Stimulated activated CD4-positive, alpha-beta T cell treated with anti-CD3 and anti-CD28 coated beads, Interleukin-4, amount 100 ng/mL, for 24 hours (primary cell): ENCODE data around the gene DHX30.
A peak's percentile ranks its signal among the peaks of the same experiment; 100 is the strongest.
"Not testable (repeated sequence)": the region's sequence is repeated elsewhere in the genome, so short reads cannot be mapped to it uniquely, and the experiment has no call there.

Source experiments
- DNase-seq: peaks from one replicate; pipeline ENCODE4 v3.0.0-alpha.2; 2020

The DHX30 gene

GRCh38 chr3:47802734-47803479 is at the start of gene DHX30:
TSS of gene DHX30 (plus strand) at chr3:47803138. CDS start at chr3:47810684, 7,546 bp downstream.
- peak; percentile 86 for DNase-seq

GRCh38 chr3:47758261-47759025 is 44.5 kb upstream of the DHX30 start:
- DNase-seq: no peak

GRCh38 chr3:47760207-47760606 is 42.7 kb upstream of the DHX30 start:
- not testable (repeated sequence) for DNase-seq

GRCh38 chr3:47761046-47761445 is 41.9 kb upstream of the DHX30 start:
- no peak for DNase-seq

GRCh38 chr3:47762233-47762632 is 40.7 kb upstream of the DHX30 start:
- DNase-seq: no peak

GRCh38 chr3:47766186-47766585 is 36.8 kb upstream of the DHX30 start:
- DNase-seq: no peak

GRCh38 chr3:47772047-47772446 is 30.9 kb upstream of the DHX30 start:
- DNase-seq: no peak

GRCh38 chr3:47772788-47773187 is 30.1 kb upstream of the DHX30 start:
- no peak for DNase-seq

GRCh38 chr3:47778746-47779145 is 24.2 kb upstream of the DHX30 start:
- no peak for DNase-seq

GRCh38 chr3:47780741-47781684 is 21.9 kb upstream of the DHX30 start:
- peak; percentile 63 for DNase-seq

- DNase-seq: peak; percentile 97
Measured at GRCh38 chr3:47781685-47782445, 21.1 kb upstream of the DHX30 start, which contains the start of gene SMARCC1. TSS of gene SMARCC1 (minus strand) at chr3:47781893. CDS start at chr3:47781797, 96 bp downstream.

GRCh38 chr3:47782446-47783308 is 20.3 kb upstream of the DHX30 start:
- DNase-seq: no peak

- no peak for DNase-seq
Measured at GRCh38 chr3:47783673-47784072, 19.3 kb upstream of the DHX30 start.

- DNase-seq: no peak
Measured at GRCh38 chr3:47791193-47791855, 11.6 kb upstream of the DHX30 start.

- DNase-seq: no peak
Measured at GRCh38 chr3:47792699-47793098, 10.2 kb upstream of the DHX30 start.

- DNase-seq: no peak
Measured at GRCh38 chr3:47794544-47794943, 8.4 kb upstream of the DHX30 start.

GRCh38 chr3:47799733-47800132 is 3.2 kb upstream of the DHX30 start:
- no peak for DNase-seq

GRCh38 chr3:47803480-47804025 is 615 bp downstream of the DHX30 start:
- peak; percentile 44 for DNase-seq

GRCh38 chr3:47804577-47804976 is 1.6 kb downstream of the DHX30 start:
- no peak for DNase-seq

- no peak for DNase-seq
Measured at GRCh38 chr3:47813551-47814177, 10.7 kb downstream of the DHX30 start.
